ENCODE results near the gene SPATA2.

DNA sequence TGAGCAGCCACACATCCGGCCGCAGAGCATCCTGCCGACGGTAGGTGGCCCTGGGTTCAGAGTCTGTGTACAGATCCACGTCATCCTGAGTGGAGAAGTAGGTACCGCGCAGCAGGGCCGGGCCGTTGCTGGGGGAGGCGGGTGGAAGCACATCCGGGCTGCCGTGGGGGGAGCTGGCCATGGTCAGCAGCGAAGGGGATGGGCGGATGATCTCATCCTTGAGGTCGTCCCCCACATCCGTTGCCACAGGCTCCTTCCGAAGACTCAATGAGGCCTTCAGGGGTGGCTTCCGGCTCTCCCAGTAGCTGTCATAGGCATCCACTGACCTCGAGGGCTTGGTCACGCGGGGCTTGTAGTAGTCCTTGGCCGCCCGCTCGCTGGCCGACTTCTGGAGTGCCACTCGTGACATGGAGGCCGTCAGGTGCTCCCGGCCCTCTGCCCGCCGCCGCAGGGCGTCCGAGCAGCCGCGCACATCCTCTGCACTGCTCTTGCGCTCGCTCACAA lies 9.2 kb downstream of the SPATA2 start:
- TF ChIP-seq RFX5 (IDR thresholded peaks at IDR 0.05; ENCODE audit: borderline replicate concordance, low read depth, low read length) (no peak), CREB1 (IDR thresholded peaks at IDR 0.05) (no peak), POLR2AphosphoS5 (IDR thresholded peaks at IDR 0.05; ENCODE audit: low read depth, low read length) (no peak), POLR2A (IDR thresholded peaks at IDR 0.05; ENCODE audit: control extremely low read depth in 1 of 2, low read depth in 2 of 2, low read length in 2 of 2) (no peak)
- TF ChIP-seq, protein P1, sequence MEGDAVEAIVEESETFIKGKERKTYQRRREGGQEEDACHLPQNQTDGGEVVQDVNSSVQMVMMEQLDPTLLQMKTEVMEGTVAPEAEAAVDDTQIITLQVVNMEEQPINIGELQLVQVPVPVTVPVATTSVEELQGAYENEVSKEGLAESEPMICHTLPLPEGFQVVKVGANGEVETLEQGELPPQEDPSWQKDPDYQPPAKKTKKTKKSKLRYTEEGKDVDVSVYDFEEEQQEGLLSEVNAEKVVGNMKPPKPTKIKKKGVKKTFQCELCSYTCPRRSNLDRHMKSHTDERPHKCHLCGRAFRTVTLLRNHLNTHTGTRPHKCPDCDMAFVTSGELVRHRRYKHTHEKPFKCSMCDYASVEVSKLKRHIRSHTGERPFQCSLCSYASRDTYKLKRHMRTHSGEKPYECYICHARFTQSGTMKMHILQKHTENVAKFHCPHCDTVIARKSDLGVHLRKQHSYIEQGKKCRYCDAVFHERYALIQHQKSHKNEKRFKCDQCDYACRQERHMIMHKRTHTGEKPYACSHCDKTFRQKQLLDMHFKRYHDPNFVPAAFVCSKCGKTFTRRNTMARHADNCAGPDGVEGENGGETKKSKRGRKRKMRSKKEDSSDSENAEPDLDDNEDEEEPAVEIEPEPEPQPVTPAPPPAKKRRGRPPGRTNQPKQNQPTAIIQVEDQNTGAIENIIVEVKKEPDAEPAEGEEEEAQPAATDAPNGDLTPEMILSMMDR (IDR thresholded peaks at IDR 0.05; ENCODE audit: control extremely low read depth in 1 of 3, insufficient read depth in 1 of 3, low read depth in 1 of 3, low read length in 3 of 3) = no peak

All from H1 (cell line).